ENCODE data around the gene VPS11.

The VPS11 gene

DNA sequence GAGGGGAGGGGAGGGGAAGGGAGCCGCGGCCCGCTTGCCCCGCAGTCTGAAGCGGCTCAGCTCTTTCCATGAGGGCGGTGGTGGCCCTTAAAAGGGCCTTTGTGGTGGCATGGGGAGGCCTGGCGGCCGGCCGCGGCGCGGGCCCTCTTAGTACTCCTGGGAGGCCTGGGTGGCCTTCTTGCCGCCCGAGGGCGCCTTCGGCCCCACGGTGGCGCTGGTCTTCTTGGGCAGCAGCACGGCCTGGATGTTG, 27.1 kb downstream of the VPS11 start:
- peaks cover 80% of the 10 kb centered on the region for H3K36me3 ChIP-seq (ENCODE audit: control insufficient read depth, low read length)
- H3F3A ChIP-seq (ENCODE audit: control insufficient read depth, insufficient read depth) = peaks cover 50% of the 10 kb centered on the region
- peaks cover 16% of the 10 kb centered on the region for H4K20me1 ChIP-seq (ENCODE audit: control insufficient read depth, insufficient read depth, low read depth, low read length)
- peak overlapping the region; percentile 82 for H3K27ac ChIP-seq (ENCODE audit: low read depth, low read length)
- no peaks in the 10 kb centered on the region for H3K27me3 ChIP-seq (ENCODE audit: control insufficient read depth, low read length)
- H3K4me2 ChIP-seq (ENCODE audit: low read length) = peak overlapping the region; percentile 90
- H3K9me3 ChIP-seq (ENCODE audit: control insufficient read depth, insufficient read depth, low read length) = no peaks in the 10 kb centered on the region
- H3K79me2 ChIP-seq (ENCODE audit: control insufficient read depth, low read length) = peaks cover 65% of the 10 kb centered on the region
- H3K4me3 ChIP-seq (ENCODE audit: low read length) = peak overlapping the region; percentile 88
- H3K4me1 ChIP-seq (ENCODE audit: control insufficient read depth, low read length) = peaks cover 78% of the 10 kb centered on the region
- peak; percentile 61 for TF ChIP-seq CTCF (IDR thresholded peaks at IDR 0.05; ENCODE audit: low read depth, low read length, poor library complexity, severe bottlenecking)
- no peak for TF ChIP-seq EZH2phosphoT487 (IDR thresholded peaks at IDR 0.05; ENCODE audit: borderline replicate concordance, low read length)
- no peaks in the 10 kb centered on the region for H3K9me2 ChIP-seq (replicated peaks; ENCODE audit: control insufficient read depth, low read length)

- H3K27ac ChIP-seq (ENCODE audit: low read depth, low read length) = peak overlapping the region; percentile 82
- H3F3A ChIP-seq (ENCODE audit: control insufficient read depth, insufficient read depth) = peaks cover 49% of the 10 kb centered on the region
- H3K9me2 ChIP-seq (replicated peaks; ENCODE audit: control insufficient read depth, low read length) = no peaks in the 10 kb centered on the region
- peak overlapping the region; percentile 90 for H3K4me2 ChIP-seq (ENCODE audit: low read length)
- H3K4me3 ChIP-seq (ENCODE audit: low read length) = peak overlapping the region; percentile 88
- peaks cover 78% of the 10 kb centered on the region for H3K36me3 ChIP-seq (ENCODE audit: control insufficient read depth, low read length)
- TF ChIP-seq EZH2phosphoT487 (IDR thresholded peaks at IDR 0.05; ENCODE audit: borderline replicate concordance, low read length) (no peak), CTCF (IDR thresholded peaks at IDR 0.05; ENCODE audit: low read depth, low read length, poor library complexity, severe bottlenecking) (peak; percentile 6)
- peaks cover 78% of the 10 kb centered on the region for H3K4me1 ChIP-seq (ENCODE audit: control insufficient read depth, low read length)
- peaks cover 70% of the 10 kb centered on the region for H3K79me2 ChIP-seq (ENCODE audit: control insufficient read depth, low read length)
- H3K9me3 ChIP-seq (ENCODE audit: control insufficient read depth, insufficient read depth, low read length) = no peaks in the 10 kb centered on the region
- no peaks in the 10 kb centered on the region for H3K27me3 ChIP-seq (ENCODE audit: control insufficient read depth, low read length)
- peaks cover 13% of the 10 kb centered on the region for H4K20me1 ChIP-seq (ENCODE audit: control insufficient read depth, insufficient read depth, low read depth, low read length)
Measured at GRCh38 chr11:119095066-119095880, 27.7 kb downstream of the VPS11 start.

- peaks cover 68% of the 10 kb centered on the region for H3K79me2 ChIP-seq (ENCODE audit: control insufficient read depth, low read length)
- H3K4me2 ChIP-seq (ENCODE audit: low read length) = peak overlapping the region; percentile 94
- H3K36me3 ChIP-seq (ENCODE audit: control insufficient read depth, low read length) = peaks cover 42% of the 10 kb centered on the region
- no peaks in the 10 kb centered on the region for H3K27me3 ChIP-seq (ENCODE audit: control insufficient read depth, low read length)
- no peaks in the 10 kb centered on the region for H3K9me3 ChIP-seq (ENCODE audit: control insufficient read depth, insufficient read depth, low read length)
- H3K9me2 ChIP-seq (replicated peaks; ENCODE audit: control insufficient read depth, low read length) = no peaks in the 10 kb centered on the region
- H3K4me1 ChIP-seq (ENCODE audit: control insufficient read depth, low read length) = peaks cover 69% of the 10 kb centered on the region
- H3F3A ChIP-seq (ENCODE audit: control insufficient read depth, insufficient read depth) = peaks cover 18% of the 10 kb centered on the region
- TF ChIP-seq EZH2phosphoT487 (IDR thresholded peaks at IDR 0.05; ENCODE audit: borderline replicate concordance, low read length) = no peak
- TF ChIP-seq CTCF (IDR thresholded peaks at IDR 0.05; ENCODE audit: low read depth, low read length, poor library complexity, severe bottlenecking) = no peak
- peak overlapping the region; percentile 83 for H3K4me3 ChIP-seq (ENCODE audit: low read length)
- H4K20me1 ChIP-seq (ENCODE audit: control insufficient read depth, insufficient read depth, low read depth, low read length) = no peaks in the 10 kb centered on the region
- H3K27ac ChIP-seq (ENCODE audit: low read depth, low read length) = no peak overlapping the region; the same call in 1 of the 2 replicates
Measured at GRCh38 chr11:119099711-119100110, 32.1 kb downstream of the VPS11 start.

Measured in DOHH2 (cell line).